Mucosa of descending colon (tissue), 3 donors: ENCODE measurements around the gene MTMR3. TPM values are rescaled to one million over a fixed set of nuclear protein-coding genes. Genes with fewer than 3 reads are reported as not detected.
A peak's percentile ranks its signal among the peaks of the same experiment; 100 is the strongest.

Experiments used
- ATAC-seq: fragments of 200-7000 bp; cut with Tn5 transposase; one replicate; pipeline ENCODE4 v1.9.1; 2020; ENCODE audit warnings: mild to moderate bottlenecking, moderate library complexity
- DNase-seq, 3 donors: peaks; one replicate each; pipeline ENCODE4 v3.0.0-alpha.2; 2020
- H3K36me3 ChIP-seq: fragments of 200-600 bp; one replicate; pipeline ENCODE4 v1.8.0; 2021; ENCODE audit warnings: low read depth, mild to moderate bottlenecking
- H3K4me1 ChIP-seq: fragments of 200-600 bp; one replicate; pipeline ENCODE4 v1.8.0; 2021; ENCODE audit warnings: low read depth, mild to moderate bottlenecking
- H3K4me3 ChIP-seq: fragments of 200-600 bp; one replicate; pipeline ENCODE4 v1.8.0; 2021; ENCODE audit warnings: mild to moderate bottlenecking
- H3K9me3 ChIP-seq: fragments of 200-600 bp; one replicate; pipeline ENCODE4 v1.8.0; 2021; ENCODE audit warnings: mild to moderate bottlenecking
- intact Hi-C, 2 donors: fragments of 100-400 bp; cut with DNase I in 1 of 2; cut with micrococcal nuclease in 1 of 2; formaldehyde crosslinking; loops; one replicate each; pipeline versions ENCODE4 v1.11.0 to v1.11.1; 2022; cut with DNase I, micrococcal nuclease
- total RNA-seq, 3 donors: library from RNA; stranded (reverse); fragmentation: NEBNext Ultra II Directional in 2 of 3; extraction: Animal tissue kit (Norgen Biotek cat#: 25700) in 2 of 3; gene quantifications; one replicate each; pipeline versions ENCODE4 v1.2.1 to v1.2.4, GENCODE V29; 2021 to 2023
- TF ChIP-seq, protein P1 (sequence below): fragments of 200-600 bp; IDR thresholded peaks from one replicate; pipeline ENCODE4 v1.8.0; 2022; ENCODE audit warnings: antibody characterized with exemption, mild to moderate bottlenecking
- donor health status: DM: no; HTN: no; CAD: no; lungs with moderate emphysema.
- donor health status: DM: no; HTN: no; CAD: no.
- donor health status: DM: no; HTN: yes; CAD: no.

MTMR3 gene
- total RNA-seq, 3 donors from 2014 or later: 47.7 to 59.8 (median 54.4) TPM

DNA sequence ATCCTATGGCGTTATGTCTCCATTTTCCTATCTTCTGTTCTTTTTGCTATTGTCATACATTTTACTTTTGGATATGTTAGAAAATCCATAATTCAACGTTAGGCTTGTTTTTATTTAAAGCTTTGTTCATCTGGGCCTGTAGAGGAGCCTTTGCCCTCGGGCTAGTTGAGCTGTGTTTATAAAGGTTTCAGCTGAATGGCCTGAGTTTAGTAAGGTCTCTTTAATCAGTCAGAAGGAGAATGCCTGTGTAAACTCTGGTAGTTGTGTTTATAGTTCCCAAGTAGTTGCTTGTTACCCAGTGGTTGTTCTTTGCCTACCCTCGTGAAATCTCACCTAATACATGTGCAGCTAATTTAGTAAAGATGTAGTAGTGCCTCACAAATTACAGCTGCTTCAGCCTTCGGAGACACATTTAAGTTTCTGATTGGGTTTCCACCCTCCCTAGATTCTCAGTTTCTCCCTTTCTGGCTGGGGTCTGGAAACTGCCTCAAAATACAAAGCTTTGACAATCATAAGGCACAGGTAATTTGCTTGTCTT is 33.1 kb downstream of the MTMR3 start:
- TF ChIP-seq, protein P1, sequence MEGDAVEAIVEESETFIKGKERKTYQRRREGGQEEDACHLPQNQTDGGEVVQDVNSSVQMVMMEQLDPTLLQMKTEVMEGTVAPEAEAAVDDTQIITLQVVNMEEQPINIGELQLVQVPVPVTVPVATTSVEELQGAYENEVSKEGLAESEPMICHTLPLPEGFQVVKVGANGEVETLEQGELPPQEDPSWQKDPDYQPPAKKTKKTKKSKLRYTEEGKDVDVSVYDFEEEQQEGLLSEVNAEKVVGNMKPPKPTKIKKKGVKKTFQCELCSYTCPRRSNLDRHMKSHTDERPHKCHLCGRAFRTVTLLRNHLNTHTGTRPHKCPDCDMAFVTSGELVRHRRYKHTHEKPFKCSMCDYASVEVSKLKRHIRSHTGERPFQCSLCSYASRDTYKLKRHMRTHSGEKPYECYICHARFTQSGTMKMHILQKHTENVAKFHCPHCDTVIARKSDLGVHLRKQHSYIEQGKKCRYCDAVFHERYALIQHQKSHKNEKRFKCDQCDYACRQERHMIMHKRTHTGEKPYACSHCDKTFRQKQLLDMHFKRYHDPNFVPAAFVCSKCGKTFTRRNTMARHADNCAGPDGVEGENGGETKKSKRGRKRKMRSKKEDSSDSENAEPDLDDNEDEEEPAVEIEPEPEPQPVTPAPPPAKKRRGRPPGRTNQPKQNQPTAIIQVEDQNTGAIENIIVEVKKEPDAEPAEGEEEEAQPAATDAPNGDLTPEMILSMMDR: no peak
- Histone ChIP-seq H3K36me3 (no peaks in the 10 kb centered on the region), H3K4me3 (no peak overlapping the region), H3K4me1 (peaks cover 4% of the 10 kb centered on the region), H3K9me3 (no peaks in the 10 kb centered on the region)
- no peak for DNase-seq
- intact Hi-C loops: no loop called here
- ATAC-seq: no peak

DNA sequence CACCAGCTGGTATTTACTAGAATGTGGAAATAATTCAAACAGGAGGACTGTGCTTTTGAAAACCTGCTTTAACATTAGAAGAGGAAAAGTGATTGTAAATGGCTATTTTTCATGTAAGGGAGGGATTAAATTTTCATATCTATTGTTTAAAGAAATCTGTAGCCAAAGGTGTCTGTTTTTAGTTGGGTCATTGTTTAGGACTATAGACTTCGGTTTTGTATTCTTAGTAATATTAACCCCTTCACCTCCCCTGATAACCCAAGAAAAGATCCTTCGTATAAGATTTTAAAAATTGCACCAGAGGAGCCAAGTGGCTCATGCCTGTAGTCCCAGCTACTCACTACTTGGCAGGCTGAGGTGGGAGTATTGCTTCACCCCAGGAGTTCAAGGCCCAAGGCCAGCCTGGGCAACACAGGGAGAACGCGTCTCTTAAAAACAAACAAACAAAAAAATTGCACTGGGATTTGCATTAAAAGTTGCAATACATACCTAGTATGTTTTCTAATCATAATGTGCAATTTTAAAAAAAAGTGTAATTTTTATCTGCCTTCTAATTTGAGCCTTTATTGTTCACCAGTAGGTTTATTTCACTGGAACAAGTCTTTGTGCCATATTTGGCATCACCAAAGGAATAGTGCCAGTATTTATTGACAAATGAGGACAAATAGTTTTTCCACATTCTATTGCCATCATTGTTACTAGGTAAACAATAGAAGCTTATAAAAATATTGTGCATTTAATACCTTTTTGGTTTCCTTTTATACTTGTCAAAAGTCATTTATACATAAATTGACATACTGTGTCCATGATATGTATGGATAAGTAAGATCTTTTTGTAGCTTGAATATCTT is 34.3 kb downstream of the MTMR3 start:
- intact Hi-C loops: no loop called here
- H3K4me1 ChIP-seq: no peaks in the 10 kb centered on the region
- DNase-seq: no peak
- TF ChIP-seq, protein P1: no peak
- no peak overlapping the region for H3K4me3 ChIP-seq
- no peaks in the 10 kb centered on the region for H3K9me3 ChIP-seq
- no peaks in the 10 kb centered on the region for H3K36me3 ChIP-seq
- ATAC-seq: no peak

DNA sequence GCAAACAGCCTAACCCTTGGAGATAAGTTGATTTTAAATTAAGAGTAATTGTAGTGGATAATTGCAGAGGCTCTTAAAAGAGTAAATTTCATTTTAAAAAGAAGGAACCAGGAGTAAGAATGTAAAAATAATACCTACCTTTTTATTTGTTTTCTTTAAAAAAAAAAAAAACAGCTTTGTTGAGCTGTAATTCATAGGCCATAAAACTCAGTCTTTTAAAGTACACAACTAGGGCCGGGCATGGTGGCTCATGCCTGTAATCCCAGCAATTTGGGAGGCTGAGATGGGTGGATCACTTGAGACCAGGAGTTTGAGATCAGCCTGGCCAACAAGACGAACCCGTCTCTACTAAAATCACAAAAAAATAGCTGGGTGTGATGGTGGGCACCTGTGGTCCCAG is 42.4 kb downstream of the MTMR3 start:
- intact Hi-C loops: no loop called here
- no peak for DNase-seq
- H3K36me3 ChIP-seq: no peaks in the 10 kb centered on the region
- H3K4me3 ChIP-seq: no peak overlapping the region
- no peaks in the 10 kb centered on the region for H3K9me3 ChIP-seq
- peaks cover 10% of the 10 kb centered on the region for H3K4me1 ChIP-seq
- peak; percentile 56 for ATAC-seq
- TF ChIP-seq, protein P1: no peak

DNA sequence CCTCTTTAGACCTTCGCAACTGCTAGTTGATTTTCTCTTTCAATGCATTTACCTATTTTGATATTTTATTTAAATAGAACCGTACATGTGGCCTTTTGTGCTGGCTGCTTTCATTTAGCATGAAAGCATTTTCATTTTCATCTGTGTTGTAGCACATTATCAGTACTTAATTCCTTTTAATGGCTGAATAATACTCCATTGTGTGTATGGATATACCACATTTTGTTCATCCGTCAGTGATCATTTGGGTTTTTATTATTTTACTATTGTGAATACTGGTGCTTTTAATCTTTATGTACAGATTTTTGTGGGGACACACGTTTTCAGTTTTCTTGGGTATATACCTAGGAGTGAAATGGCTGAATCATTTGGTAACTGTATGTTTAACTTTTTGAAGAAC is 43.1 kb downstream of the MTMR3 start:
- ATAC-seq: no peak
- Histone ChIP-seq H3K4me1 (peaks cover 10% of the 10 kb centered on the region), H3K9me3 (no peaks in the 10 kb centered on the region), H3K4me3 (no peak overlapping the region), H3K36me3 (no peaks in the 10 kb centered on the region)
- DNase-seq: no peak
- intact Hi-C loops: no loop called here
- TF ChIP-seq, protein P1: no peak

DNA sequence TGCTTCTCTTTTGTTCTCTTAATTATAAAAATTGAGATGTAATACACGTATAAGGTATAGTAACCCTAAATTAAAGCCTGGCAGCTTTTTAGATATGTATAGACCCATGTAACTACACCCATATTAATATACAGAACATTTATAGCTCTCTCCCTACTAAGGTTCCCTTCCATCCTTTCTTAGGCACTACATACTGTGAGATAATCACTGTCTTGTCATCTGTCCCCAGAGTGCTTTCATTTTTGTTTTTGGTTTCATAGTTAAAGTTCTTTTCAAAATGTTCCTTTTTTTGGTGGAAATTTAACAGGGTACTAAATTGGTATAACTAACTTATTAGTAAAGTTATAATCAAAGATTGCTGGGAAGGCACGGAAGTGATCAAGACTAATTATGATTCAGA is 49.2 kb downstream of the MTMR3 start:
- no peak for ATAC-seq
- TF ChIP-seq, protein P1: no peak
- no peak for DNase-seq
- Histone ChIP-seq H3K4me1 (peaks cover 8% of the 10 kb centered on the region), H3K4me3 (no peak overlapping the region), H3K36me3 (no peaks in the 10 kb centered on the region), H3K9me3 (no peaks in the 10 kb centered on the region)
- intact Hi-C loops: no loop called here
